SKM-1 (cell line): Measurements from ENCODE around the gene EP400.

Experiments used
- DNase-seq: peaks from one replicate; lab custom pipeline; 2025; ENCODE audit not compliant: unreplicated experiment; lab: John Stamatoyannopoulos, UW

EP400 gene

DNA sequence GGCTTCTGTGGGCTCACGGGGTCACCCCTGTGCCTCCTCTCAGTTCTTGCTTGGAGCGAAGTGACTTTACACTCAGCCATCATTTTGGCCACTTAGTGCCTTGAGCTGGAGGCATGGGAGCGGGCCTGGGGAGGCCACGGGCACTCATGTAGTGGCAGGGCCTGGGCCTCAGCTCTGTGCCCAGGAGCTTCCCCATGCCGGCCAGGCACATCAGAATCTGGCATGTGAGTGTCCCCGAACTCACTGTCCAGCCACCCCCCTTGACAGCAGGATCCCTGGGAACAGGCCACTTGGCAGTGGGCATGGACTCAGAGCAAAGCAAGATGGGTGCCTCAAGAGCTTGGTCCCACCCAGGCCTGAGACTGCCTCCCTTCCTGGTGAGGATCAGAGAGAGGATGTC is 164.9 kb downstream of the EP400 start:
- no peak for DNase-seq

DNA sequence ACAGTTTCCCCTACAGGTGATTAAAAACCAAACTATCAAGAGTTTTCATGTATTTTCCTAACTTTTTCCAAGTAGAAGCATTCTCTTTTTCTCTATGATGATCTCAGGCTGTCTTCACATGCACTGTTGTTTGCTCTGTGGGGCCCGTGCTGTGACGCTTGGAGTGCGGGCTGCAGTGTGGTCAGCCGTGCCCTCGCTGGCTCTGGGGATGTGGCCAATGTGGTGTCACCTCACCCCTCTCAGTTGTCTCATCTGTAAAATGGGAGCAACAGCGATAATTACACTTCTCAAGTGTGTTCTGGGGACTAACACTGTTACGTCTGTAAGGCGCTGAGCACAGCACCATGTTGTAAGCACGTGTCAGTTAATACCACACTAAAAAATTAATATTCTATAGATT is 165.8 kb downstream of the EP400 start:
- no peak for DNase-seq

DNA sequence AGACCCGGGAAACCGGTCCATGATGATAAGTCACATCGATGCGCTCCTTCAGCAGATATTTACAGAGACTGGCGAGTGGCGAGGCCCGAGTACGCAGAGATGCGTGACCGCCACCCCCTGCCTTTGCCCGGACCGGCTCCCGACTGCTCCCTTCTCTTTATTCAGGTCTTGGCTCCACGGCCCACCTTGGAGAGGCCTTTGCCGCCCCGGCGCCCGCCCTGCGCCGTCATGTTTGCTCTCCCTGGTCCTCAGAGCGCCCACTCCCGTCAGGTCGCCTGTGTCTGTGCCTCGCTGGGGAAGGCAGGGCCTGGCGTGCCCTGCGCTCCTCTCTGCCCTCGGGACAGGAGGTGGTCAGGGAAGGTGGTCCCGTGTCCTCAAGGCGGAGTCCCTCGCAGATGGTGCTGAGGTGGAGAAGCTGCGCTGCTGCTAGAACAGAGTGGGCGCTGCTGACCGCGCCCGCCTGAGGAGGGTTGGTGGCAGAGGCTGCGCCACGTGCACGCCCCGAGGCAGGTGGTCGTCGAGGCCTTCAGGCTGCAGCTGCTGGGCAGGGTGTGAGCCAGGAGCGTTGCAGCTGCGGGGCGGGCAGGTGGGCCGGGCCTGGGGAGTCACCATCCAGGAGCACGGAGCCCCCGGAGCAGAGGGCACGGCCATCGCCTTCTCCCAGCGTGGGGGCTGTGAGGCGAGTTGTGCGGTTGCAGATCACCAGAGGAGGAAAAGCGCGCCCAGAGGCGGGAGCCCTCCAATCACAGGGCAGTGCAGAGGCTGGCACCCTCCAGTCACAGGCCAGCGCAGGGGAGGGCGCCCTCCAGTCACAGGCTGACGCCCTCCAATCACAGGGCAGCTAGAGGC is 167.2 kb downstream of the EP400 start:
- no peak for DNase-seq

DNA sequence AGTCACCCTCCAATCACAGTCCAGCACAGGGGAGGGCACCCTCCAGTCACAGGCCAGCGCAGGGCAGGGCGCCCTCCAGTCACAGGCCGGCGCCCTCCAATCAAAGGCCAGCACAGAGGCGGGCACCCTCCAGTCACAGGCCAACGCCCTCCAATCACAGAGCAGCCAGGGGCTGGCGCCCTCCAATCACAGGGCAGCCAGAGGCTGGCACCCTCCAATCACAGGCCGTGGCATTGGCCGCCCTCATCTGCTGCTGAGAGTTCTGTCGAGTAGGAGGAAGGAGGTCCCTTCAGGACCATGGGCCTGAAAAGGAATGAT is 167.8 kb downstream of the EP400 start:
- no peak for DNase-seq

DNA sequence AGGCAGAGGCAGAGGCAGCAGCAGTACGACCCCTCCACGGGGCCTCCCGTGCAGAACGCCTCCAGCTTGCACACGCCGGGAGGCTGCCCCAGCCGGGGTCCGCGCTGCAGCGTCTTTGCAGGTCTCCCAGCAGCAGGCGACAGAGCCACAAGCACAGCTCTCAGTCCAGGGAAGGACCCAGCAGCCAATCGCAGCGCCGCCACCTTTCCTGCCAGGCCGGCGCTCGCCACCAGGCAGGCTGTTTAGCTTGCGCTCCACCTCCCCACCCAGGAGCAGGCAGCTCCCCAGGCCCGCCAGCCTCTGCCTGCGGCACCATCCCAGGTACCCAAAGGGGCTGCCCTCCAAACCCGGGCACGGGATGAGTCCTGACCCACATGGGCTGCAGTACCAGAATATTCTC is 169.1 kb downstream of the EP400 start:
- DNase-seq = no peak

DNA sequence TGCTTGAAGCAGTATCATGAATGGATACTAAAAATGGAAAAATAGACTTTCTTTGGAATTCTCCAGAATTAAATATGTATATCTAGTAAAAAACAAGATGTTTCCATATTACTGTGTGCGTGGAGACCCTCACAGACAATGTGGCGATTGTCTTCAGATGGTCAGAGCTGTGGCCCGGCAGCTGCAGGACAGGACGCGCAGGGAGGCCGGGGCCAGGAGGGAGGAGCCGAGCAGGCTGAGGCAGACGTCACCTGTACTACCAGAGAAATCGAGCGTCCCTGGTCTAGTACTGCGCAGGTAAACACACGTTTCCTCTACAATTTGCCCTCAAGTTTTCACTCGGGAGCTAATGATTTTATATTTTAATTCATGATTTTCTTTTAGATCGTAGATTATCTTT is 171.5 kb downstream of the EP400 start:
- no peak for DNase-seq

DNA sequence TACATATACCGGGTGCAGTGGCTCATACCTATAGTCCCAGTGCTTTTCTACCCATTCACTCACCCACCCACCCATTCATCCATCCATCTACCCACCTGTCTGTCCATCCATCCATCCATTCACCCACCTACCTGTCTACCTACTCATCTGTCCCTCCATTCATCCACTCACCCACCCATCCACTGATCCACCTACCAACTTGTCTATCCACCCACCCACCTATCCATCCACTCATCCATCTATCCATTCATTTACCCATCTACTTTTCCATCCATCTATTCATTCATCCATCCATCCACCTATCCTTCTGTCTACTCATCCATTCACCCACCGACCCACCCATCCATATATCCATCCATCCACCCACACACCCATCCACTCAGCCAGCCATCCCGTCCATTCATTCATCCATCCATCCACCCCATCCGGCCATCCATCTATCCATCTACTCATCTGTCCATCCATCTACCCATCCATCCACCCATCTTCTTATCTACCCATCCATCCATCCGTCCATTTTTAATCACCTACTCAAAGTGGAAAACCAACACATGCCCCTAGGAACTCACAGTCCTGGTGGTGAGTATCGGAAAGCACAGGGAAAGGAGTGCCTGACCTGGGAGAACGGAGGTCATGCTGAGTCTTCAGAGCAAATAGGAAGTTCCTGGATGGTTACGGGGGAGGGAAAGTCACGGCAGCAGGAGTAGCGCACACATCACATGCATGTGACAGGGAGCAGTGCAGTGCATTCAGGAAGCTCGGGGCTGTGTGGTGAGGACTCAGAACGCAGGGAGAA is 174.4 kb downstream of the EP400 start:
- no peak for DNase-seq

DNA sequence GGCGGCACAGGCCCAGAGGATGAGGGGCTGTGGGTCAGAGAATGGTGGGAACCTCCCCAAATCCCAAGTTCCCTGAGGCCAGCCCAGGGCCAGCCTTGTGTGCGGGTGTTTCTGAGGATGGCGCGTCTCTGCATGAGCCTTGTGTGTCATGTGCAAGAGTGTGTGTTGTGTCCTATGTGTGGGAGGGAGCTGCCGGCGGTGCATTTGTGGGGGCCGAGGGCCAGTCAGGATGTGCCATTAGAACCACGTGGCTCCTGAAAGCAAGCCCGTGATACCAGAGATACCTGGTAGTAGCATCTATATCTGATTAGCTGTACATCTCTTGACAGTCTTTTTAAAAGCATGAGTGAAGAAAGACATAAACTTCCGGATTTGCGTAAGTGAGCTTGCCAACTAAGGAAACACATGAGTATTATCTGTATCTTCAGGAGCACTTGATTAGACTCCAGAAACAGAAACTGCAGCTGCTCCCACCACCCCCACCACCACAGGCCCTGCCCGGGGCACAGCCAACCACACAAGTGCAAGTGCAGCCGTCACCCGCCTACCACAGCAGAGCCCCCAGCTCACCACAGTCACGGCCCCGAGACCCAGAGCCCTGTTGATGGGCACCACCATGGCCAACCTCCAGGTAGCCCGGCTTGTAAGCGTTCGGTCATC is 175.2 kb downstream of the EP400 start:
- DNase-seq = no peak

DNA sequence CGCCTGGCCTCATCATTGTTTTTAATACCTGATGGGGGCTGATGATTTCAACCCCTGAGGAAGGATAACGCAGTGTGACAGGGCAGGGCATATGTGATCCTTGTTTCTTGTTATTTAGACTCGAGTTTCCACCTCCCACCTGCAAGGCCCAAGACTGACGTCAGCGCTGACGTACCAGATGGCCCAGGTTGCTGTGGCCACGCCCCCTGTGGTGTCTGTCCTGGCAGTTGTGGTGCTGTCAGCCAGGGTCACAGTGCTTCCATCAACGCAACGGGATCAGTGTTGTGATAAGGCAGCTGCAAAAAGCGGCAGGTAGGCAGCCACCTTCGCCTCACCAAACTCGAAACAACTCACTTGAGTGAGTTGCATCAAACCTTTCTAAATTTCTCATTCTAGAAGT is 176.0 kb downstream of the EP400 start:
- DNase-seq = no peak

DNA sequence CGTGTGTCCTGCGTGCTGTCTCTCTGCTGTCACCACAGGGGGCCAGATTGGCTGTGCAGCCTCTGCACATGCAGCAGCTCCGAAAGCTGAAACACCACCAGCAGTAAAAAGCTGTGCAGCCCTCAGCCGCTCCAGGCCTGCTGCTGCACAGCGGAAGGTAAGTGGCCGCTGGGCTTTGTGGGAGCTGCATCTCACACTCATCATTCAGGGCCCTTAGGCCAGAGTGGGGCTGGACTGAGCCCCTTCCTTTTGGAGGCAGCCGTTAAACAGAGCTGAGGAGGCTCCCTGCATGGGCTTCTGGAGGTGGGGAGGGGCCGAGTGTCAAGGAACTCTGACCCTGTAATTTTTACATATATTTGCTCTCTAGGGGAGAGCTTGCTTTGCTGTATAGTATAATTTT is 177.3 kb downstream of the EP400 start:
- no peak for DNase-seq

DNA sequence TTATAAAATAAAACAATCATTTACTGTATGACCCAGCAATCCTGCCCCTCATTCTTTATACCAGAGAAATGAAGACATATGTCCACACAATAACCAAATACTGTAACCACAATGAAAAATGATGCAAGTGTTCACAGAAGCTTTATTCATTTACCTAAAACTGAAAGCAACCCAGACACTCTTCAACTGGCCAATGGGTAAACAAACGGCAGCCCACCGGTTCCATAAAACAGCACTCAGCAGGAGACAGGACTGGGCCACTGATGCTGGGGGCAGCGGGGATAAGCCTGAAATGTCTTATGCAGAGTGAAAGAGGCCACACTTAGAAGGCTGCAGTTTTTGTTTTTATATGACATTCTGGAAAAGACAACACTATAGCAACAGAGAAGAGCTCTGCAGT is 179.3 kb downstream of the EP400 start:
- DNase-seq = no peak

DNA sequence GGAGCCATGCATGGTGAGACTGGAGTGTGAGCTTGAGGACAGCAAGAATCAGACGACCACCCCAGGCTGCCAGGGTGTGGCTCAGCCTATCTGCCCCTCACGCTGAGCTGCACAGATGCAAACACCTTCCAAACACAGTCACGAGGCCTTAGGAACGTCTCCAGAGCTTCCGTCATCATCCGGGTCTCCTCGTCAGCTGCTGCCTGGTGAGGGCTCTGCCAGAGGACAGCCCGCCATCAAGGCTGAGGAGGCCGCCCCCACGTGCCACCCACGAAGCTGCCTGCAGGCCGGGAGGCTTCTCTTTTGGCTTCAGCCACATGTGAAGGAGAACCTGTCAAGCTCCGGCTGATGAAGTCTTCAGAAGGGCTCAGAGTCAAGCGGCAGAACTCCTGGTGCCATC is 180.9 kb downstream of the EP400 start:
- no peak for DNase-seq
